ENCODE results near the gene SMAD3.
A peak's percentile ranks its signal among the peaks of the same experiment; 100 is the strongest.
"Not testable (repeated sequence)": the region's sequence is repeated elsewhere in the genome, so short reads cannot be mapped to it uniquely, and the experiment has no call there.

Gene SMAD3

GRCh38 chr15:67142767-67143100 is 77.3 kb downstream of the SMAD3 start:
- DNase-seq (no peak), ATAC-seq (no peak)

DNA sequence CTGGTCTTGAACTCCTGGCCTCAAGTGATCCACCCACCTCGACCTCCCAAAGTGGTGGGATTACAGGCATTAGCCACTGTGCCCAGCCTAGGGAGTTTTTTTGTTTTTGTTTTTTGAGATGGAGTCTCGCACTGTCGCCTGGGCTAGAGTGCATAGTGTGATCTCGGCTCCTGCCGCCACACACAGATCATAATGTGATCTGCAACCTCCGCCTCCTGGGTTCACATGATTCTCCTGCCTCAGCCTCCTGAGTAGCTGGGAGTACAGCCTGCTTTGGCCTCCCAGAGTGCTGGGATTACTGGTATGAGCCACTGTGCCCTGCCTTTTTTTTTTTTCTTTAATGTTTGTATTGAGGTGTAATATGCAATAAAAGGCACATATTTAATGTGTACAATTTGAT is 78.2 kb downstream of the SMAD3 start:
- no peak for DNase-seq
- no peak for ATAC-seq

DNA sequence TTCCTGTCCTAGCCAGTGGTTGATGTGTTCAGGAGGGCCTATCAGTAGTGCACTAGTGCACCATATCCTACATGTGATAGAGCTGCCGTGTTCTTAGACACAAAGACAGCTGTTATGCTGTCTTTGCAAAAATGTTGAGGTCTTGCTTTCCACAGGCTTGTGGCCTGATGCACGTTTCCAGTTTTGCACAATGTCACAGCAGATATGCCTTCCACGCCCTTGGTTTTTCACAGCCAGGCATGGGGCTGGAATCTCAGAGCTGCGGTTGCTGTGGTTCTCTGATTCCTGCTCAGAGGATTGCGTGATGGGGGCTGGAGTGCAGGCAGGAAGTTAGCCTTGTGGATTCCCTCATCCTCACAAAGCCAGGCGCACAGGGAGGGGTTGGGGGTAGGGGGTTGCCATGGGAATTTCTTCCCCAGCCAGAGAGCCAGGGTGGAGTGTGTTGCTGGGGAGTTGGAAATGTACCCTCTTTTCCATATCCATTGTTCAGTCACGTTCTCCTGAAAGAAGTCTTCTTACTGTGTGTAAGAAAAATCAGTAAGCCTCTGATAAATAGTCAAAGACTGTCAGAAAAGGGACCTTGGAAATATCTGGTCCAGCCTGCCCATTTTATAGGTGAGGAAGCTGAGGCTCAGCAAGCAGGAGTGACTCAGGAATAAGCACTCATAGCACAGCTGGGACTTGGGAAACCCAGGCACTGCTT is 79.4 kb downstream of the SMAD3 start:
- DNase-seq (no peak), ATAC-seq (no peak)

GRCh38 chr15:67145312-67145610 is 79.9 kb downstream of the SMAD3 start:
- DNase-seq (no peak), ATAC-seq (no peak)

GRCh38 chr15:67145710-67146109 is 80.3 kb downstream of the SMAD3 start:
- ATAC-seq: no peak
- no peak for DNase-seq

DNA sequence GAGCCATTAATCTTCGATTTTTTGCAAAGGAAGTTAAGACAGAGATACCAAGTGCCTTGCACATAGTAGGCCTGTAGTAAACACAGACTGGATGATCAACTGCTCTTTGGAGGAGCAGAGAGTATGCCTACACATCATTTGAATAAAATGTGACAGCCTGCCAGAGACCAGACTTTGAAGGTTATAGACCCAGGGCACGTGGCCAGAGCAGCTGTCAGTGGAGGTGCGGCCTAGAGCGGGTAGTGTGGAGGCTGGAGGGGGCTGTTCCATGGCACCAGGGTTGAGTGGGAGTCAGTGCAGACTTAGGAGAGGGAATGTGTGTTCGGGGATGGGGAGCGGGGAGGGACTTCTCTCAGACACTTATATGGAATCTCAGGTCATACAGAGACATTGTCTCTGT is 80.8 kb downstream of the SMAD3 start:
- ATAC-seq (no peak), DNase-seq (no peak)

DNA sequence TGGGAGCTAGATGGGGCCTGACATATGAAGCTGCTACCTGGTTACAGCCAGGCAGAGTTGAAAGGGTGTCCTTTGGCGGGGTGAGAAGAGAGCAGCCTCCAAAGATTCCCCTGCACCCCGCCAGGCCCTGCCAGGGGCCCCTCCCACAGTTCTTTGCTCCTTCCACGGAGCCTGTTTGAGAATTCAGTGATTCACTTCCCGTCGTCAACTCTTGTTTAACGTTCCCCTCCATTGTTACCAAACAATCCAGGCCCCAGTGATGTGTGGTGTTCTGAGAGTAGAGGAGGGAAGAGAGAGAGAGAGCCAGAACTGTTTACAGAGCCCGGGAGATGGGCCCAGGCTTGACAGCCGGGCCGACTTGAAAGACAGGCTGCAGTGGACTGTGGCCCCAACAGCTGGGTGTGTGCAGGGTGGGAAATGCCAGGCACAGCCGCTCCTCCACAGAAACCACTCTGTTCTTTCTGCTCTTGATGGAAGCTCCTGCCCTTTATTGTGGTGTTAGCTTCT is 81.5 kb downstream of the SMAD3 start:
- DNase-seq: peak; percentile 34
- ATAC-seq: peak; percentile 40

- DNase-seq: no peak
- ATAC-seq: no peak
Measured at GRCh38 chr15:67147396-67147949, 82.1 kb downstream of the SMAD3 start.

DNA sequence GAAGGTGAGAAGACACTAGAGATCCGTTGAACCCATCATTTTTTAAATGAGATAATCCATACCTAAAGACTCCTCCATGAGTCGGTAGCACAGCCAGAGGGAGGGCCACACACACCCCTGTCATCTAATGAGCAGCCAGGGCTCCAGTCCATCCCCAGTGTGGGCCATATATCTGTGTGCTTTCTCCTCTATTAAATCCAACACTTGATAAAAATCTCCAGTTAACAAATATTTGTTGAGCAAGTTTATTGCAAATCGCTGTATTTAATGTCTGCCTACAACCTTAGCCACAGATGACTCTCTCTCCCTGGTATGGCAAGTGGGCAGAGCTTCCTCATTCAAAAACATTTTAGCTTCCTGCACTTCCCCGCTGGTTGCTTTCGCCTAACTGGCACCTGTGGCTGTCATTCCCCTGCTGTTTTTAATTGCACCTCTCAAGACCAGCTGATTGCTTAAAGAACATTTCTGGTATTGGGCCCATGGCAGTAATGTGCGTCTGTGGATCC is 82.8 kb downstream of the SMAD3 start:
- no peak for DNase-seq
- ATAC-seq: no peak

DNA sequence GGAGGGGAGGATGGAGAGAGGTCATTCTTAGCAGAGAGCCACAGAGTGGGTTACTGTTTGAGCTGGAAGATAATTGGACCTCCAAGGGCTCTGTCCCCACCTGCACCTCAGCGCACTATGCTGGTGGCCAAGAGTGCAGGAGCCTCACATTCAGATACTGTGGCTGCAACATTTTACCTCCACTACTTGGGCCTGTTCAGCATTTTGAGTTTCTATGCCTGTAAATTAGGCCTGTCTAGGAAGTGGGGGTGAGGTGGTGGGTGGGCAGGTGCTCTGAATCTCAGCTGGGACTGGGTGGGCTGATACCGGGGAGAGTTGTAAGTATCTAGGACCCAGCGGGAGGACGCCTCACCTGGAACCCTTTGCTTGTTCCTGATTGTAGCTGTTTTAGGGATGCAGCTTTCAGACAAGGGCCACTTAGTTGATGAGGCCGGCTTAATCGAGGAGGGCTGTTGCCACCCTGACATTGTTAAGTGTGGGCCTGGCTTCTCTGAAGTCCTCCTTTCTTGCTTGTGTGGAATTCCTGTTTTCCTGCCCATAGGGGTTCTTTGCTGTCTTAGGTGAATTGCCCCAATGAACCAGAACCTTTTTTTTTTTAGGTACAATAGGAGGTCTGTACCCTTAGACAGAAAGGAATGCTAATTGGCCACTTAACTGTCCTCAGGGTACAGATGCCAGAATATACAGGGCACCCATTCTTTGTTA is 83.8 kb downstream of the SMAD3 start:
- no peak for DNase-seq
- no peak for ATAC-seq

DNA sequence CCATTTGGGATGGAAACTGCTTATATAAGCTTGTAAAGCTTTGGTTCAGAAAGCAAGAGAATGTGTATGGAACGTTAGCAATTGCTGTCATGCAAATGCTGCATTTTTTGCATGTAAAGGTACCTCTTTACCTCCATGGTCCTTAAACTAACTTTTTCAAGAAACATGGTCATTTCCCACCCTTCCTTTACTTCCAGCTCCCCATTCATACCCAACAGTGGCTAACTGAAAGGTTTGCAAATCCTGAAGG is 84.3 kb downstream of the SMAD3 start:
- ATAC-seq (no peak), DNase-seq (no peak)

- ATAC-seq (peak; percentile 70), DNase-seq (peak; percentile 64)
Measured at GRCh38 chr15:67150023-67150860, 84.8 kb downstream of the SMAD3 start.

DNA sequence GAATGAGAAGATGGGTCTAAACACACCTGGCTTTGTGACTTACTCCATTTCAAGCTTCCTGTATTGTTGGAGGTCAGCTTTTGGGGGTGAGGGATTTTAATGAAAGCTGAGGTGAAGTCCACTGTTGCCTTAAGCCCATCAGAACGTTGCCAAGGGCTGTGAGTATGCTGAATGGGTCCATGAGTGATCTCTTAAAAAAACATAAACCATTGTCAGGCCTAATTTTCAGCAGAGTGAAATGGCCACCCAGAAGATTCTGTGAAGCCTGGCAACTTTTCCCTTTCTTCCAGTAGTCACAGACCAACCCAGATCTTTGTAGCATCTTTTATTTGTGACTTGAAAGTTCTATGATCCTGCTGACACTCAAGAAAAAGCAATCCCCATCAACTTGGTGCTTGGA is 87.0 kb downstream of the SMAD3 start:
- ATAC-seq: no peak
- no peak for DNase-seq

DNA sequence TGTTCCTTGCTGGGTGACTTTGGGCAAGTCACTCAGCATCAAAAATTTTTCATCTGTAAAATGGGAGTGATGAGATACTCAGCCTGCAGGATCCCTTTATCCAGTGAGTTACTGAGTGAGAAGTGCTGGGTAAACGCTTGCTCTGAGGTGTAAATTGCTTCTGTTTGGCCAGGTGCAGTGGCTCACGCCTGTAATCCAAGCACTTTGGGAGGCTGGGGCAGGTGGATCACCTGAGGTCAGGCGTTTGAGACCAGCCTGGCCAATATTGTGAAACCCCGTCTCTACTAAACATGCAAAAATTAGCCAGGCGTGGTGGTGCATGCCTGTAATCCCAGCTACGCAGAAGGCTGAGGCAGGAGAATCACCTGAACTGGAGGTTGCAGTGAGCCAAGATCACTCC is 87.6 kb downstream of the SMAD3 start:
- not testable (repeated sequence) for DNase-seq

DNA sequence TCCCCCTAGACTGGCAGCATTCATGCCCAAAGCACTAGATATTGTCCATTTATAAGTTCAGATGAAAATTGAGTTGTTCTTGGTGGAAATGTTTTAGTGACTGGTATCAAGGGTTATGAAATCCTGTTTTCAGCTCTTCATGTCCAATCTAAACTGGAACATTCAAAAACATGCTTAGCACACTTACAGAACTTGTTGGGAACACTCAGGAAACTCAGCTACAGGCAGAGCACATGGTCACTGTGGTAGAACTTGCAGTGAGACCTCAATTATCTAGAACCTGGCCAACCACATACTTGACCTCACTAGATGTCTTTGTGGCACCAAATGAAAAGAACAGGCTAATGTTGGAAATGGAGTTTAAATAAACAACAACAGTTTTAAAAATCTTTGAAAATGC is 88.8 kb downstream of the SMAD3 start:
- ATAC-seq: no peak
- DNase-seq: no peak

More for the DNA sequence above, 87.6 kb downstream of the SMAD3 start:
- ATAC-seq: not testable (repeated sequence)

- ATAC-seq (no peak), DNase-seq (no peak)
Measured at GRCh38 chr15:67156426-67156825, 91.0 kb downstream of the SMAD3 start.

DNA sequence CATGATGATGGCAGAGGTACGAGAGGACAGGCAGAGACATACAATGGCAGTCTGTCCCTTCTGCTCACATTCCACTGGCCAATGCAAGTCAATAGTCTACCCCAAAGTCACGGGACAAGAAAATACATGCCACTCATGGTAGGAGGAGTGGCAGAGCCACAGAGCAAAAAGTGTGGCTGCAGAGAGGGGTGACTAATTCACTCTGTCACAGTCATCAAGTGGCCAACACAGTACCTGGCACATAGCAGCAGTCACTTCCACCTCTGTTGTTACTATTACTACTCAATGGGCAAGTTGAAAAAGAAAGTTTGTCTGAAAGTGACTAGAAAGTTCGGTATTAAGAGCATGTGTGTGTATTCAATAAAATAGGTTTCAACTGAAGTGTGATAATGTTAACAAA is 91.4 kb downstream of the SMAD3 start:
- ATAC-seq (peak; percentile 43), DNase-seq (no peak)

- DNase-seq: no peak
Measured at GRCh38 chr15:67157521-67158252, 92.3 kb downstream of the SMAD3 start.

GRCh38 chr15:67158367-67158766 is 93.0 kb downstream of the SMAD3 start:
- no peak for ATAC-seq

More at GRCh38 chr15:67157521-67158252, 92.3 kb downstream of the SMAD3 start:
- ATAC-seq: no peak

DNA sequence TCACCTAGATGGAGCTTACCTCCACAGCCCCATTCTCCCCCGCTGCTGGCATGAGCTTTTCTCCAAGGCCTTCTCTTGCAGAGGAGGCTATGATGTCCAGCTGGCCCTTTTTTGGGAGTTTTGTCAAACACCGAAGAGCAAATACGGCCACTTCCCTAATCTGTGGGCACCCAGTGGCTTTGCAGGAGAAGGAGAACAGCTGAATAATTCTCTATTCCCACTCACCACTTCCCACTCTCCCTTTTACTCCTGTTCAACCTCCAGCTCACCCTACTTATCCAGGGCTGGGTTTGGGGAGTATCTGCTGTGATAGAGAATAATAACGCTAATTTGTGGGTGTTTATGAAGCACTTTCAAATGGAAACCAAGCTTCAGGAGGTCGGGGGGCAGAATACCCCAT is 96.0 kb downstream of the SMAD3 start:
- ATAC-seq (no peak), DNase-seq (no peak)

More at GRCh38 chr15:67158367-67158766, 93.0 kb downstream of the SMAD3 start:
- DNase-seq: no peak

- no peak for ATAC-seq
- no peak for DNase-seq
Measured at GRCh38 chr15:67161881-67162280, 96.5 kb downstream of the SMAD3 start.

GRCh38 chr15:67163180-67163579 is 97.8 kb downstream of the SMAD3 start:
- no peak for ATAC-seq
- no peak for DNase-seq
